ENCODE measurements around the gene ADPRHL1.

ADPRHL1 gene

DNA sequence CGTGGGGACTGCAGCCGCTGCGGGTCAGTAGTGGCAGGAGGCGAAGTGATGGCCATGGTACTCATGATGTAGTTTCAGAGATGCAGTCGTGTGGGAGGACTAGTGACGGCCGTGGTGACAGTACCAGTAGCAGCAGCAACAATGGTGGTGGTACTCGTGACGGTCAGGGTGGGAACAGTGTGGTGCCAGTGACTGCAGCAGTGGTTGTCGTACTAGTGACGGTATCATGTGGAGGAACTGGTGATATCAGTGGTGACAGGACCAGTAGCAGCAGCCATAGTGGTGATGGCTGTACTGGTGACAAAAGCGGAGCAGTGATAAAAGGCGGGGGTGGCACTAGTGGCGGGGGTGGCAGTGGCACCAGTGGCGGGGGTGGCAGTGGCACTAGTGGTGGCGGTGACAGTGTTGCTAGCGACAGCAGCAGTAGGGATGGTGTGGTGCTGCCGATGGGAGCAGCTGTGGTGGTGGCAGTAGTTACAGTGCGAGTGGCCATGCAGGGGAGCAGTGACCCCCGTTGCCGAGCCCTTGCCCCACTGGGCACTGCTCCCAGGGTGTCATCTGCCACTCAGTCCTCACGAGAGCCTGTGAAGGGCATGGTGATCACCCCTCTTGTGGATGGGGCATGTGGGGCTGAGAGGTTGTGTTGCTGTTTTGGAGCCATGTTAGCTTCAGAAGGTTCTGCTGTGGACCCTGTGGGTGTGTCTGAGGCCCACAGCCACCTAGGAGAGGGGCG, 22.7 kb downstream of the ADPRHL1 start:
- no peak for DNase-seq

DNA sequence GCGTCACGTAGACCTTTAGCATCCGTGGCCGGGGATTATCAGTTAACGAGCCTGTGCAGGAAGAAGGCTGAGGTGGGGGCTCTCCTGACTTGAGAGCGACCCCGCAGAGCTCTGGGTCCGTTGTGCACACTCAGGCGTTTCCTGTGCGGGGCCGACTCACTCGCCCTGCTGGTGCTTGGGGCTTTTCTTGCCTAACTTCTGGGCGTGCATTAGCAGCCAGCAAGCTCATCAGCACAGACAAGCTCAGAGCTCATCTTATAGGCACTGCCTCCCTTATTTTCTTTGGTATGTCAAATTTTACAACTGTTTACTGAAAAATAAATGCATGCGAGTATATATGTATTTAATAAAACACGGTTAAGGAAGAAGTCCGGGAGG, 23.7 kb downstream of the ADPRHL1 start:
- DNase-seq = no peak

DNA sequence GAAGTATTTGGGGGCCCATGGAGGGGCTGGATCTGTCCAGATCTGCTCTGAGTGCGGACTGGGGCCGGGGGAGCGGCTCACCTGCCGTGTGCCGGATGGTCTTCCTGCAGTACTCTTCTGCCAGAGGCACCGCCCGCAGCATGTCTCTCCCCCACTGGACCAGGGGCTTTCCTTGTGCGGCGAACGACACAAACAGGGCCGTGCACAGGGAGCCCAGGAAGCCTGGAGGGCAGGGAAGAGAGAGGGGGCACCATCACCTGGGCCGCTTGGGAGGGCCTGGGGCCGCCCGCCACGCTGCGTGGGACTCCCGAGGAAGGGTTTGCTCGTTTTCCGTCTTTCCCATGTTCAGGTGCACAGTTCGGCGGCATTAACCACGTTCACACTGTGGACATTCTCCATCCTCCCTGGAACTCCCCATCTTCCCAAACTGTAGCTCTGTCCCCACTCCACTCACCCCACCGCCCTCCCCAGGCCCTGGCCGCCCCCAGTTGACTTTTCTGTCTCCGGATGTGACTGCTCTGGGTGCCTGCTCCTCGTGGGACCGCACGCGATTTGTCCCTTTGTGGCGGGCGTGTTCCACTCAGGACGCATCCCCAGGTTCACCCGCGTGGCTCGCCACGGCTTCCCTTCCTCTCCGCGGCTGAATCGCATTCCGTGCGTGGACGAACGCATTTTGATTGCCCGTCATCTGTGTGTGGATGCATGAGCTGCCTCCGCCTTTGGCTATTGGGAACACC, 24.2 kb downstream of the ADPRHL1 start:
- DNase-seq = no peak

DNA sequence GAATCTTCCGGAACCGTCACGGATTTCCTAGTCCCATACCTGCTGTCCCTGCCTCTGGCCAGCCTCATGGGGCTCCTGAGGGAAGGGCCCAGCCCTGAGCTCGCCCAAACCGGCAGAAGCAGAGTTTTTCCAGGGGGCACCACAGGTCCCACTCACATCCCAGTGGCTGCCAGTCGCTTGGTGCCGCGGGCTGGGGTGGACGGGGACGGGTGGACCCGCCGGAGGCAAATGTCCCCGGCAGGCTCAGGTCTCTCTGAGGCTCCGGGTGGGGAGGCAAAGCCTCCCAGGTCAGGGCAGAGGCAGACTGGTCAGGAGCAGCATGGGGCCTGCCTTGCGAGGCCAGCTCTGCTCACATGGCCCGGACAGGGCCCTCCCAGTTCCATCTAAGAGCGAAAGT, 24.8 kb downstream of the ADPRHL1 start:
- DNase-seq = no peak

DNA sequence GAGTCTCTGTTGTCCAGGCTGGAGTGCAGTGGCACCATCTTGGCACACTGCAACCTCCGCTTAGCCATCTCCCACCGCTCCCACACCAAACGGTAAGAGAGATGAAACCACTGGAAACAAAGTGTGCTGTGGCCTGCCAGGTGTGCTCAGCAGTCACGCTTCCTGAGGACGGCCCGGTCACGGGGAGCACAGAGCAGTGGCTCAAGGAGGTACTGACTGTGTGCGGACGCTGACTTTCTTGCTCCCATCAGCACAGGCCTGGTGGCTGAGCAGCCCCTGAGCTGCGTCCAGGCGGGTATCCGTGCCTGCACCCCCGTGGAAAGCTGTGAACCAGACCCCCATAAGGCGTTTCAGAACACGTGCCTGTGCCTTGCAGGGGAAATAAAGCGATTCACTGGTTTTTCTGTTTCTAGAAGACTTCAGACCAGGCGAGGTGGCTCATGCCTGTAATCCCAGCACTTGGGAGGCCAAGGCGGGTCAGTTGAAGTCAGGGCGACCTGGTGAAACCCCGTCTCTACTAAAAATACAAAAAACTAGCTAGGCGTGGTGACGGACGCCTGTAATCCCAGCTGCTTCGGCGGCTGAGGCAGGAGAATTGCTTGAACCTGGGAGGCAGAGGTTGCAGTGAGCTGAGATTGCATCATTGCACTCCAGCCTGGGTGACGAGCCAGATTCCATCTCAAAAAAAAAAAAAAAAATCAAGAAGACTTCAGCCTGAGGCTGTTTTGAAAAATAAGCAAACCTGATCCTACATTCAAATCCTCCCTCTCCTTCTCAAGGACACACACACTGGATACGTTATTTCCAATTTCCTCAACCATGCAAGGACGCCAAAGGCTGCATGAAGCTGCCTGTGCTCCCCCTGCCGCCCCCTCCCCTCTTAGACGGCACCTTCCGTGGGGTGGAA, 25.5 kb downstream of the ADPRHL1 start:
- no peak for DNase-seq

DNA sequence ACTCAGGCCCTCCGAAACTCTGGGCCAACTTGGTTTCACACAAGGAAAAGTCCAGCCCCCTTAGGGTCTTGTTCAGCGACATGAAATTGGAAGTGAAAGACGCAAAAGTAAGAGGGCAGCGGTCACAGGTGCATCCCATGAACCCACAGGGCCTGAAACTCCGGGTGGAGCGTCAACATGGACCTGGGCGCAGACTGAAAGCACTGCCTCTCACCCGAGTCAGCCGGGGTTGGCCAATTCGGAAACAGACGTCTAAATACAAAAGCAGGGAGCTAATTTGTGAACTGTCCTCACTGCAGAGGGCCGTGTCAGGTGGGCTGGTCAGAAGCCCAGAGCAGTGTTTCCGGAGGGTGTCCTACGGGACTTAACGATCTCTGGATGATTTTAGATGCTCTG, 26.7 kb downstream of the ADPRHL1 start:
- no peak for DNase-seq

DNA sequence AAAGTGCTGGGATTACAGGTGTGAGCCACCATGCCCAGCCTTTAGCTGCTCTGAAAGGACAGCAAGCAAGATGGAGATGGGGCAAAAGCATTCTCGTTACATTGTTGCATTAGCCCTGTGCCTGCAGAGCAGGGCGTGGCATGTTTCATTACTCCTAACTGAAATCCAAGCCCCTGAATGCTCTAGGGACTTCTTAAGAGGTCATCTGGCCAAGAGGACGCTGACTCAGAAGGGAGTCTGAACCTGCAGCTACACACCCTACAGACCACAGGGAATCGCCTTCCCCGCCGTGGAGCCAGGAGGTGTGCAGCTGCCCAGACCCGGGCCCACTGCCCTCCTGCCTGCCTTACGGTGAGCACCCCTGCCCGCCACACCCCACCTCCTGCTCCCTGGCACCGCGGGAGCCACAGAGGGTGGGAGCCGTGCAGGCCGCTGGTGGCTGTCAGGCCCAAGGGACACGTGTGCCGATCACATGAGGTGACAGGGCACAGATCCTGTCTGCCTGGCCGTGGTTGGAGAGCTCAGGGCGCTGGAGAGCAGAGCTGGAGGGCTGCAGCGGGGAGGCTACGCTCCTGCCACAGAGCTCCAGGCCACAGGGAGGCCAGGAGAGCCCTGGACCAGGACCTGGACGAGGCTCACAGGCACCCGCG, 27.2 kb downstream of the ADPRHL1 start:
- DNase-seq = no peak

DNA sequence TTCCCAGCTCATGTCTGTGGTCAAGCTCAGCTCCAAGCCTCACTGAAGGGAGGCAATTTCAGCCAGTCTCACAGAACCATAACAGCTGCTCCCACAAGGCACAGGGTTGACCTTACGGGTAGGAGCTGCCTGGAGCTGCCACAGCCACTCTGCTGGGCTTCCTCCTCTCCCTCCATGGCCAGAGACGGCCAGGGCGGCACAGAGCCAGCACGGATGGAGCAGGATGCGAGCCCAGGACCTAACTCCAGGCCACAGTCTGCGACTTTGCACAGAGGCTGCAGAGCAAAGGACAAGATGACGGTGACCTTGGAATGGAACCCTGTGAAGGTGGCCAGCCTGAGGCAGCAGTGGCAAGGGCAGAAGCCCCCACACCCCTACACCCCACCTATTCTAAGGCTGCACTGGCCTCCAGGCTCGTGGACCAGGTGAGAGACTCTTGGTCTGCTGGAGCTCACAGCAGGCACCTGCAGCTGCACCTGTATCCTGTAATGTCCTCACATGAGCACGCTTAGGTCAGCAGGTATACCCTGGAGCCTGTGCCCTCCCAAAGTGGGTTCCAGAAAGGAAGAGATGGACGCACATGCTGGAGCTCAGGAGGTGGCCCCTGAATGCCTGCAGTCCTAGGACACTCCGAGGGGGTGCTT, 29.6 kb downstream of the ADPRHL1 start:
- DNase-seq = no peak

DNA sequence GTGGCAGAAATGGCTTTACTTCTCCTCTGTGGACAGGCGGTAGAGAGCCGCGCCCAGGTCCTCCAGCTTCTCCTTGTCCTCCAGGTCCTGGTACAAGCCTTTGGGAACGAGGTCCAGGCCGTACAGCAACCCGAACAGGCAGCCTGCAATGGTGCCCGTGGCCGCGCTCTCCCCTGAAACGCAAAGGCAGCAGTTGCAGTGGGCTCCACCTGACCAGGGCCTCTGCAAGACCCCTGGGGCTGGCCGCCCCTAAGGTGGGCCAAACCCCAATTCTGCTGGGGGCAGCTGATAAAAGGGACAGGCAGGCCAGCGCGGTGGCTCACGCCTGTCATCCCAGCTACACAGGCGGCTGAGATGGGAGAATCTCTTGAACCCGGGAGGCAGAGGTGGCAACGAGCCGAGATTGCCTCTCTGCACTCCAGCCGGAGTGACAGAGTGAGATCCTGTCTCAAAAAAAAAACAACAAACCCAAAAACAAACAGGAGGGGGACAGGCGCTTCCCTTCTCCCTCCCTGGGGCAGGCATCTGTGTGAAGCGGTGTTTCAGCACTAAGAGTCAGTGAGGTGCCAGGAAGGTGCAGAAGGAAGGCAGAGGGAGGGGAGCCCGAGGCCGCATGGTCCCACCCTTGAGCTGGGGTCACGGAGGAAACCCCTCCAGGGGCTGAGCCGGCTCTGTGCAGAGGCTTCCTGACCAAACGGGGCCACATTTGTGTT, 30.3 kb downstream of the ADPRHL1 start:
- no peak for DNase-seq

DNA sequence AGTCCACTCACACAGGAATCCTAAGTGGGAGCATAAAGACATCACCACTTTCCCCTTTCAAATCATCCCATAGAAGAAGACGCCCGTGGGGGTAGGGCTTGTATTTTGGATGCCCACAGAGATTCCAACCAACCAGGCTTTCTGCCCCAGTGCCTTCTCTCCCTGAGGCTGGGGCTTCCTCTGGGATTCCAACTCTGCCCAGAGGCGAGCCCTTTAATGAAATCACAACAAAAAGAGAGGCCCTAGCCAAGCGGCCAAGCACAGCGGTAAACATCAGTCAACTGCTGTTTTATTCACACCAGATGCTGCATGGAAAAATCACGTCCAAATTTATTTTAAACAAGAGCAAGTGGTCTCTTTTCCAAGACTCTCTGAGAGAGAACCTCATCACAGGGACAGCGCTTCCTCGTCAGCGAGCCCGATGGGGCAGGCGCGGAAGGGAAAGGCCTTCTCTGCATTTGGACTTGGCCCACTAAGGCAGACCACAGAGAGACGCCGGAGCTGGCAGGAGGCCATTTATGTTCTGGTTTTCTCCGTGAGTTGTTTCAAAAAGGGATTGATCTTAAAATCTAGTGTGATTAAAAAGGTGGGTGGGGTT, 31.5 kb downstream of the ADPRHL1 start:
- no peak for DNase-seq

DNA sequence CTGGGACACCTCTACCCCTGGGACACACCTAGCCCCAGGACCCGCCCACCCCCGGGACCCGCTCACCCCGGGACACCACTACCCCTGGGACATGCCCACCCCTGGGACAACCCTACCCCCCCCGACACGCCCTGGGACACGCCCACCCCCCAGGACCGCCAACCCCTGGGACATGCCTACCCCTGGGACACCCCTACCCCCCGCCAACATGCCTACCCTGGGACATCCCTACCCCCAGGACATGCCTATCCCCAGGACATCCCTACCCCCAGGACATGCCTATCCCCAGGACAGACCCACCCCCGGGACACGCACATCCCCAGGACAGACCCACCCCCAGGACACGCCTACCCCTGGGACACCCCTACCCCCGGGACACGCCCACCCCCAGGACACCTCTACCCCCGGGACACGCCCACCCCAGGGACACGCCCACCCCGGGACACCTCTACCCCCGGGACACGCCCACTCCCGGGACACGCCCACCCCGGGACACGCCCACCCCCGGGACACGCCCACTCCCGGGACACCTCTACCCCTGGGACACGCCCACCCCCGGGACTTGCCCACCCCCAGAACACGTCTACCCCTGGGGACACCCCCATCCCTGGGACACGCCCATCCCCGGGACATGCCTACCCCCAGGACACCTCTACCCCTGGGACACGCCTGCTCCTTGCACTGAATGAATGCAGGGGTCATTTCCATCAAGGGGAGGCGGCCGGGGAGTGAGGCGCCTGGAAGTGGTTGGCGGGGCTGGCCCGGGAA, 32.3 kb downstream of the ADPRHL1 start:
- no peak for DNase-seq

DNA sequence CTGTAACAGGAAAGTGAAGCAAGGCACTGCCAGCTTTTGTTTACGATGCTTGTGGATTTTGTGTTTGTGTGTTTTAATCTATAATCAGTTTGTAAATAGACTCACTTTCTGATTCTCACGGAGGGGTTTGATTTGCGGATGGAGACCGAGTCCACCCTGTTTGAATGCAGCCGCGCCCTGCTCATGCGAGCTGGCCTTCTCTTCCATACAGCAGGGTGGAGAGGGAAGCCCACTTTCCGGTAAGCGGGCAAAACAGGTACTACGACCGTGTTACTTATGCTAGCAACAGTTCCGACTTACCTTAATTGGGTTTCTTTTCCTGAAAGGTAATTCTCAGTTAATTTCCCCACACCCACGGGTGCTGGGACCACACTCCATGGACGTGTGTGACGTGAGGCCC, 33.1 kb downstream of the ADPRHL1 start:
- no peak for DNase-seq

DNA sequence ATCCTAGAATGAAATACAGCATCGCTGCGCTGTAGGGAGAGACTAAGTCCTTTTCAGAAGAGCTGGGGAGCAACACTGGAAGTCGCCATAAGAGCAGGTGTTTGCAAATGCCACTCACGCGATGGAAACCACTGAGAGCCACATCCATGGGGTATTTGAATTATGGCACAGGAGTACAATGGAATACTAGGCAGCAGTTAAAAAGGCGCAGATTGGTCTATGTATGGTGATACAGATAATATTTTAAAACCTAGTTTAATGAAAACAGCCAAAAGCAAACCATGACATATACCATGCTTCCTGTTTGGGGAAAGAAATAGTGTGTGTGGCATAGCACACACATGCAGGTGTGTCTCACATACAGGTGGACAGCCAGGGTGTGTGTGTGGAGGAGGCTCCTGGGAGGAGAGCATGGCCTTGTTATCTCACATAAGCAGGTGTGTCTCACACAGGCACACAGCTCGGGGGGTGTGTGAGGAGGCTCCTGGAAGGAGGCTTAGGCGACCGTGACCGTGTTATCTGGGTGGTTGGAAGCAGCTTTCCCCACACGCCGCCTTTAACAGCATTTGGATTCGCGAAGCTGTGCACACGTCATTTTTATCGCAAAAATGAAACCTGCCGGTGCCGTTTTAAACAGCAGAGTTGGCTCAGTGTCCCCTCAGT, 33.6 kb downstream of the ADPRHL1 start:
- no peak for DNase-seq

DNA sequence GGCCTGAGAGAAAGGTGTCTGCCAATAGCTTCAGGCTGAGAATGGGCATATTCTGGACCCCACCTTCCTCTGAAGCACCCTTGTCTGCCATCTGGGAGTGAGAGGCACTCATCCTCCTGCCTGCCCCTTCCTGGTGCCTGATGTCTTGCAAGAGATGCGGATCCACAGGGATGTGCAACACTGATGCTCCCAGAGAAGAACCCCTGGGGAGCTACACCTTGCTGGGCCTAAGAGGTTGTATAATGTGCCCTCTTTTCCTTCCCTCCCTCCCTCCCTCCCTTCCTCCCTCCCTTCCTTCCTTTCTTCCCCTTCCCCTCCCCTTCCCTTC, 34.6 kb downstream of the ADPRHL1 start:
- DNase-seq = no peak

DNA sequence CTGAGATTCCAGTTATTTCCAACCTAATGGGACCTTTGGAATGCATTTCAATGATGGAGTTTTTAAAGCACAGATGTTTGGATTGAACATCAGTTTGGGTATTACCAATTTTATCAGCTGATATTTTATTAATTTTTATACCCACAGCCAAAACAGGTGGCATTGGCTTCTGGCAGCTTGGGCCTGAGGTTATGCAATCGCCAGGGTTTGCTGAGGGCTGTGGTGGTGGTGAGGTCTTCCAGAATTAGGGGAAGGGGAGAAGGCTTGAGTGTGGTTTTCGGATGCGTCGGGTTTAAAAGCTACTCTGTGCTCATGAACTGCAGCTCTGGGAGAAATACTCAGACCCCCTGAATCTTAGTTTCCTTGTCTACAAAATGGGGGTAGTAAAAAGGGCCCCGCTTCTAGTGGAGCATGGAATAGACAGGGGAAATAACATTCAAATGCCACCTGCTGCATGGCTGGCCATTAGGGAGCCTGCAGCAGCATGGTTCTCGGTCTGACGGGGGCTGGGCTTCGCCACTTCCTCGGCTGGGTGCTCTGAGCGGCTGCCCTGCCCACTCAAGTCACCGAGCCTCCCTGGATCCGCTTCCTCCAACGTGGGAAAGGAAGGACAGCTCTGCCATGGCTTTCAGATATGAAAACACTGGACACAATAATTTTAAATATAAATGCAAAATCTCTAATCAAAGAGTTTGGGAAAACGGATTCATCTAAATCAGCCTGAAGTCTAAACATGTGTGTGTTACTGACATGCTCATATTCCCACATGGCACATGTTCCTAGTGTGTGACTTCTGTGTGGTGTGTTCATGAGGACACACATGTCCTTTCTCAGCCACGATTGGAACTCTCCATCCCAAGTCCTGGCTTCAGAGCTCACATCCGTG, 35.2 kb downstream of the ADPRHL1 start:
- DNase-seq = no peak

DNA sequence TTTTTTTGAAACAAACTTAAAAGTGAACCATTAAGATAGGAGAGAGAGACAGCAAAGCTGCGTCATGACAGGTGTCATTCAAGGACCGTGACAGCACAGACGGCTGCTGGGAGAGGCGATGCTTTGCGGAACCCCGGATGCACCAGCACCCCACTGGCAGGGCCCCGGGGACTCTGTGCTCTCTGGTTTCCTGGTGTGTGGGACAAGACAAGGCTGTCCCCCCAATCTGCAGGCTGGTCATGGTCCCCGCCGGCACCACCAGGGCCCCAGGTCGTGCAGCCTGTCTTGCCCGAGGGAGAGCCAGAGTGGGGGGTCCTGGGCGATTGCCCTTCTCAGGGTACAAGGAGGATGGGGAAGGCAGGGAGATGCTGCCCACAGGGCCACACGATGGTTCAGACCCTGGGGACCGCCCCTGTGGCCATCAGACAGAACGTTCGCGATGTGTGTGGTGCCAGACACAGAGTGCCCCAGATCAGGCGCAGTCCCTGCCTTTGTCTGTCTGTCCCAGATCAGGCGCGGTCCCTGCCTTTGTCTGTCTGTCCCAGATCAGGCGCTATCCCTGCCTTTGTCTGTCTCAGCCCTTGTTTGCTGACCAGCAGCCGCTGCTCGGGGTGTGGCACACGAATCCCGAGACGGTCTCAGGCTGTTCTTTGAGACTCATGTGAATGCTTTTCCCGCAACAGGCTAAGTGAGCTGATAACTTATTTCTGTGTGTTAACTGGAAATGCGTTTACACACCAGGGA, 36.1 kb downstream of the ADPRHL1 start:
- no peak for DNase-seq

DNA sequence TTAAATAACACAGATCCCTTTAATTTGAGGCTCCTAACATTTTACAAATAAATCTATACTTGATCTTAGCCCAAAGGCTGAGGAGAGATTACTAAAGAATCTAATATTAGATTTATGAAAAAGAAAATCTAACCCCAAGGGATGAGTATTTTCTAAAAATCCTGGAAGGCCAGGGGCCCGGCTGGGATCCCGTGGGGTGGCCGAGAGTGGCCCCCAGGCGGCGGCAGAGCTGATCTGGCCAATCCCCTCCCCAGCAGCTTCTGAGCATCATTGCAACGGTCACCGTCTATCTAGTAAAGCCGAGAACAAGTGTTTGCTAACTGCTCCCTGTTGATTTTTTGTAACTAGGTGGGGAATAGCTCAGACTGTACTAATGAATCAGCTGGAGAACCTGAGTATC, 37.5 kb downstream of the ADPRHL1 start:
- DNase-seq = no peak

DNA sequence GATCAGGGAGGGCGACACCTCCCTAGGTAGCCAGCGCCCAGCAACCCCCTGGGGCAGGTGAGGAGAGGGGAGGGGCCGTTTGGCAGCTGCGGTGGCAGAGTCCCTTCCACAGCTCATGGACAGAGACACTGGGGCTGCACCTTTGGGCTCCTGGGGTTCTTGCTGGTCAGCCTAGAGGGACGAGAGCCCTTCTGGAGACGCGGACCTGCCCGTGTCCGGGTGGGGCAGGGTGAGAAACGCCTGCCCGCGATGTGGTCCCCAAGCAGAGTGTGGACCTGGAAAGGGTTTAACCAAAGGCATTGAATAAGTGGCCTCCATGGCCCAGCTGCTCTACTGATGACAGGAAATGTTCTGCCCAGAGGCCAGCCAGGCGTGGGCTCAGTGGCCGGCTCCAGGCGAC, 38.3 kb downstream of the ADPRHL1 start:
- no peak for DNase-seq

DNA sequence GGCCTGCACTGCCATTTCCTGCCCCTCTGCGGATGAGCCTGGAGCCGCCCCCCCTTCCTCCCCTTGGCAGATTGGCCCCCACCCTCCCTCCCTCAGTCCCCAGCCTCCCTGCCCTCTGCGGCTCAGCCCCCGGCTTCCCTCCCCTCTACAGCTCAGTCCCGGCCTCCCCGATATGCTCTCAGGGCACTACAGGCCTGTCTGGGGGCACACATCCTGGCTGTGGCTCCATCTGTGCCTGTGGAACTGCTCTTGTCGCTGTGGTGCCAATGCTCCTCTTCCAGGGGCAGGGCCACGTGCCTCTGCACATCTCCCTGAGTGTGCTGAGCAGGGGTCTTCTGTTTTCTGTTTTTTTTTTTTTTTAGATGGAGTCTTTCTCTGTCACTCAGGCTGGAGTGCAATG, 39.0 kb downstream of the ADPRHL1 start:
- DNase-seq = no peak
